HFF-Myc (cell line): ENCODE data around the gene ADAT2.
A peak's percentile ranks its signal among the peaks of the same experiment; 100 is the strongest.
"Not testable (repeated sequence)": the region's sequence is repeated elsewhere in the genome, so short reads cannot be mapped to it uniquely, and the experiment has no call there.

Experiments
- DNase-seq: peaks from one replicate; pipeline ENCODE4 v3.0.0-alpha.2; 2011; ENCODE audit warnings: low read depth; ENCODE audit errors: extremely low read depth
- H3K4me3 ChIP-seq: replicated peaks from 2 replicates; pipeline ENCODE4 v1.5.1; 2011; ENCODE audit warnings: low read depth, mild to moderate bottlenecking, control low read depth, low read length
- CTCF ChIP-seq: IDR thresholded peaks from 2 replicates; pipeline ENCODE4 v1.5.1; 2012; ENCODE audit warnings: mild to moderate bottlenecking, low read depth, low read length, control low read depth; ENCODE audit errors: missing control alignments

Gene ADAT2

DNA sequence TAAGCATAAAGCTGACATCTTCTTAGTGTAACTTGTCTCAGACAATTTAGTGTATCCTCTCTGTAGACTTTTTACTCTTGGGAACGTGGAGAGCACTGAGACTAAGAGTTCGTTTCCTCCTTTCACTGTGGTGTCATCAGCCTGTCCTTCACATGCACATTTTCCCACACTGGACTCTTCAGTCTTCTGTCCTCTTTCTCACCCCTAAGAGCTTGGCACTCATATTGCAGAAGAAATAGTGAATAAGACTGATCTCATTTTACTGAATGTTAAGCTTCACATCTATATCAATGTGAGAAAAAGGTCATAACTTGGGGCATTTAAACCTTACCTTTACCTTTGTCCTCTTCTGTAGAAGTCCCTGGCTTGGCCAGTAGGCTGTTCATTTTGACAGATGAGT lies 35.5 kb upstream of the ADAT2 start:
- no peak for DNase-seq

GRCh38 chr6:143482593-143482992 lies 32.1 kb upstream of the ADAT2 start:
- H3K4me3 ChIP-seq, result no peak overlapping the region
- TF ChIP-seq CTCF, result no peak
- peak; percentile 2 for DNase-seq

More for the DNA sequence above, 35.5 kb upstream of the ADAT2 start:
- H3K4me3 ChIP-seq, result no peak overlapping the region
- TF ChIP-seq CTCF, result no peak

GRCh38 chr6:143478479-143479062 lies 28.1 kb upstream of the ADAT2 start:
- H3K4me3 ChIP-seq, result no peak overlapping the region
- TF ChIP-seq CTCF, result no peak
- no peak for DNase-seq

- no peak overlapping the region for H3K4me3 ChIP-seq
- DNase-seq, result no peak
These were observed 26.1 kb upstream of the ADAT2 start for GRCh38 chr6:143476545-143476944.

GRCh38 chr6:143471822-143472221 lies 21.3 kb upstream of the ADAT2 start:
- TF ChIP-seq CTCF, result no peak
- DNase-seq, result no peak
- H3K4me3 ChIP-seq, result no peak overlapping the region

More at GRCh38 chr6:143476545-143476944, 26.1 kb upstream of the ADAT2 start:
- no peak for TF ChIP-seq CTCF

- DNase-seq, H3K4me3 ChIP-seq: not testable (repeated sequence)
These were observed 18.3 kb upstream of the ADAT2 start for GRCh38 chr6:143468823-143469222.

DNA sequence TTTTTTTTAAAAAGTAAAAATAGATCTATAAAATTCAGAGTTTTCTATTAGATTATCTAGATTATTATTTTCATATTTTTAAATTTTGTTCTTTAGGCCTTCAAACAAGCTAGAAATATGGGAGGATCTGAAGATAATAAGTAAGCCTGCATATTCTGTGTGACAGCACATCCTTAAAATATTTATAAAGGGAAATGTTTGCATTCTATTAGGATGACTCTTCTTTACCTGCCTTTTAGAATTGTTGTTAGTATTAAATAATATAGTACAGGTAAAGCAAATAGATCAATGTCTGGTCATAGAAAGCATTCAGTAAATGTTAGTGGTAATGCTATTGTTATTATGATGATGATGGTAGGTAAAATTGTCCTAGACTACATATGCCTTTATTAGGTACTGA lies 17.5 kb upstream of the ADAT2 start:
- DNase-seq, result no peak
- no peak overlapping the region for H3K4me3 ChIP-seq
- TF ChIP-seq CTCF, result no peak
